HEK293T (cell line): ENCODE data around the gene TCHP.

Experiments
- CTCF ChIA-PET: fragments of 350-600 bp; formaldehyde crosslinking; extraction: SDS; loops from one replicate; lab custom pipeline; 2021; ENCODE audit warnings: antibody characterized with exemption, inconsistent platforms; lab: Yijun Ruan, JAX
- POLR2A ChIA-PET: fragments of 350-600 bp; formaldehyde crosslinking; extraction: SDS; loops from one replicate; lab custom pipeline; 2020; ENCODE audit warnings: antibody characterized with exemption, inconsistent platforms; lab: Yijun Ruan, JAX
- DNase-seq: peaks from one replicate; pipeline ENCODE4 v3.0.0; 2012; ENCODE audit warnings: mixed read lengths; ENCODE audit errors: extremely low spot score
- ARNT ChIP-seq: fragments of 450-650 bp; IDR thresholded peaks from 2 replicates; pipeline ENCODE4 v1.6.1; 2017; ENCODE audit warnings: mild to moderate bottlenecking
- BHLHE40 ChIP-seq: fragments of 450-650 bp; IDR thresholded peaks from 2 replicates; pipeline ENCODE4 v1.6.1; 2016; ENCODE audit warnings: mild to moderate bottlenecking, moderate library complexity, borderline replicate concordance
- CTBP1 ChIP-seq: fragments of 450-650 bp; IDR thresholded peaks from 2 replicates; pipeline ENCODE4 v1.6.1; 2016; ENCODE audit warnings: borderline replicate concordance
- ELF4 ChIP-seq: fragments of 450-650 bp; IDR thresholded peaks from 2 replicates; pipeline ENCODE4 v1.6.1; 2017; ENCODE audit warnings: antibody characterized with exemption
- FOXA1 ChIP-seq: fragments of 450-650 bp; IDR thresholded peaks from 2 replicates; pipeline ENCODE4 v1.6.1; 2016; ENCODE audit warnings: mild to moderate bottlenecking
- FOXK2 ChIP-seq: fragments of 450-650 bp; IDR thresholded peaks from 2 replicates; pipeline ENCODE4 v1.6.1; 2016; ENCODE audit warnings: mild to moderate bottlenecking
- FOXM1 ChIP-seq: fragments of 450-650 bp; IDR thresholded peaks from 2 replicates; pipeline ENCODE4 v1.6.1; 2017; ENCODE audit warnings: mild to moderate bottlenecking, borderline replicate concordance
- HDGF ChIP-seq: fragments of 450-650 bp; IDR thresholded peaks from 2 replicates; pipeline ENCODE4 v1.6.1; 2017; ENCODE audit warnings: antibody characterized with exemption, borderline replicate concordance
- L3MBTL2 ChIP-seq: fragments of 450-650 bp; conservative IDR thresholded peaks from 2 replicates; pipeline ENCODE4 v1.6.1; 2016; ENCODE audit warnings: mild to moderate bottlenecking
- LEF1 ChIP-seq: fragments of 450-650 bp; IDR thresholded peaks from 2 replicates; pipeline ENCODE4 v1.6.1; 2017; ENCODE audit warnings: mild to moderate bottlenecking, borderline replicate concordance
- NFRKB ChIP-seq: fragments of 450-650 bp; IDR thresholded peaks from 2 replicates; pipeline ENCODE4 v1.6.1; 2016; ENCODE audit warnings: mild to moderate bottlenecking, moderate library complexity
- SP1 ChIP-seq: fragments of 450-650 bp; IDR thresholded peaks from 2 replicates; pipeline ENCODE4 v1.6.1; 2017
- SUZ12 ChIP-seq: fragments of 450-650 bp; IDR thresholded peaks from 2 replicates; pipeline ENCODE4 v1.6.1; 2016; ENCODE audit warnings: mild to moderate bottlenecking
- TARDBP ChIP-seq: fragments of 450-650 bp; IDR thresholded peaks from 2 replicates; pipeline ENCODE4 v1.6.1; 2016
- ZNF384 ChIP-seq: fragments of 450-650 bp; IDR thresholded peaks from 2 replicates; pipeline ENCODE4 v1.6.1; 2016
- TF ChIP-seq, protein P1 (sequence below): fragments of 450-650 bp; IDR thresholded peaks from 2 replicates; pipeline ENCODE4 v1.6.1; 2016

TCHP gene

GRCh38 chr12:109937371-109937770 lies 37.3 kb downstream of the TCHP start:
- TF ChIP-seq TARDBP: no peak
- TF ChIP-seq ZNF384: no peak
- TF ChIP-seq FOXA1: no peak
- no peak for TF ChIP-seq SUZ12
- TF ChIP-seq, protein P1, sequence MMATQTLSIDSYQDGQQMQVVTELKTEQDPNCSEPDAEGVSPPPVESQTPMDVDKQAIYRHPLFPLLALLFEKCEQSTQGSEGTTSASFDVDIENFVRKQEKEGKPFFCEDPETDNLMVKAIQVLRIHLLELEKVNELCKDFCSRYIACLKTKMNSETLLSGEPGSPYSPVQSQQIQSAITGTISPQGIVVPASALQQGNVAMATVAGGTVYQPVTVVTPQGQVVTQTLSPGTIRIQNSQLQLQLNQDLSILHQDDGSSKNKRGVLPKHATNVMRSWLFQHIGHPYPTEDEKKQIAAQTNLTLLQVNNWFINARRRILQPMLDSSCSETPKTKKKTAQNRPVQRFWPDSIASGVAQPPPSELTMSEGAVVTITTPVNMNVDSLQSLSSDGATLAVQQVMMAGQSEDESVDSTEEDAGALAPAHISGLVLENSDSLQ: no peak
- no peak for TF ChIP-seq HDGF
- no peak for TF ChIP-seq SP1
- TF ChIP-seq ARNT: no peak
- TF ChIP-seq CTBP1: no peak
- no peak for TF ChIP-seq BHLHE40
- no peak for TF ChIP-seq ELF4
- no peak for TF ChIP-seq FOXM1
- TF ChIP-seq LEF1: no peak
- no peak for TF ChIP-seq NFRKB
- no peak for TF ChIP-seq L3MBTL2
- no peak for TF ChIP-seq FOXK2
- DNase-seq: no peak
- POLR2A ChIA-PET: no interaction called here
- CTCF ChIA-PET: no interaction called here

GRCh38 chr12:109938947-109939346 lies 38.9 kb downstream of the TCHP start:
- TF ChIP-seq BHLHE40 (no peak), FOXA1 (no peak), ARNT (no peak), TARDBP (no peak), NFRKB (no peak), FOXM1 (no peak), L3MBTL2 (no peak), SP1 (no peak), ELF4 (no peak)
- TF ChIP-seq, protein P1: no peak
- ChIA-PET POLR2A (no interaction called here), CTCF (no interaction called here)
- DNase-seq: no peak

DNA sequence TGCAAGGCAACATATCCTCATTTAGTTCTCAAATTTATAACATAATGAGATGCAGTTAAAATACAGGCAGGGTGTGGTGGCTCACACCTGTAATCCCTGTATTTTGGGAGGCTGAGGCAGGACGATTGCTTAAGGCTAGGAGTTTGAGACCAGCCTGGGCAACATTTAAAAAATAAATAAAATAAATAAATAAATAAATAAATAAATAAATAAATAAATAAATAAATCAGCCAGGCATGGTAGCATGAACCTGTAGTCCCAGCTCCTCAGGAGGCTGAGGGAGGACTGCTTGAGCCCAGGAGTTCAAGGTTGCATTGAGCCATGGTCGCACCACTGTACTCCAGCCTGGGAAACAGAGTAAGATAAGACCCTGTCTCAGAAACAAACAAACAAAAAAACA lies 39.4 kb downstream of the TCHP start:
- DNase-seq: no peak
- TF ChIP-seq FOXA1: no peak
- TF ChIP-seq CTBP1: no peak
- no peak for TF ChIP-seq TARDBP
- TF ChIP-seq LEF1: no peak
- no peak for TF ChIP-seq ELF4
- no peak for TF ChIP-seq HDGF
- no peak for TF ChIP-seq FOXM1
- TF ChIP-seq NFRKB: no peak
- TF ChIP-seq, protein P1: no peak
- no peak for TF ChIP-seq FOXK2
- TF ChIP-seq ZNF384: no peak
- TF ChIP-seq BHLHE40: no peak
- TF ChIP-seq L3MBTL2: no peak
- TF ChIP-seq ARNT: no peak
- TF ChIP-seq SUZ12: no peak
- TF ChIP-seq SP1: no peak
- POLR2A ChIA-PET: no interaction called here

DNA sequence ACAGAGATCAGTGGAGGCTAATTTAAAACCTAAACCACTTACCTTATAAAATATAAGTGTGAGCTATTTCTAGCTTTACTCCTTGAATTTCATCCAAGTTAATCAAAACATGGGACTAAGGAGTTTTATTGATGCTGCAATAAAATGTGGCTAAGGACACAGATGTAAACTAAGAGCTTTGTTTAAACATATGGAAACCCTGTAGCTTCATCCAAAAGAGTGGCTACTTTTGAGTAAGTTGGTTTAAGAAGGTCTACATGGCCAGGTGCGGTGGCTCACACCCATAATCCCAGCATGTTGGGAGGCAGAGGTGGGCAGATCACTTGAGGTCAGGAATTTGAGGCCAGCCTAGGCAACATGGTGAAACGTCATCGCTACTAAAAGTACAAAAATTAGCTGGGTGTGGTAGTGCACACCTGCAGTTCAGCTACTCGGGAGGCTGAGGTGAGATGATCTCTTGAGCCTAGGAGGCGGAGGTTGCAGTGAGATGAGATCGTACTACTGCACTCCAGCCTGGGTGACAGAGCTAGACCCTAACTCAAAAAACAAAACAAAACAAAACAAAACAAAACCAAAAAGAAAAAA lies 40.4 kb downstream of the TCHP start:
- no peak for TF ChIP-seq FOXA1
- TF ChIP-seq ARNT: no peak
- no peak for TF ChIP-seq BHLHE40
- TF ChIP-seq HDGF: no peak
- no peak for TF ChIP-seq FOXM1
- TF ChIP-seq ZNF384: no peak
- no peak for TF ChIP-seq NFRKB
- TF ChIP-seq, protein P1: no peak
- TF ChIP-seq ELF4: no peak
- ChIA-PET POLR2A (no interaction called here), CTCF (no interaction called here)

More for the DNA sequence above, 39.4 kb downstream of the TCHP start:
- CTCF ChIA-PET: no interaction called here

GRCh38 chr12:109943811-109944210 lies 43.7 kb downstream of the TCHP start:
- TF ChIP-seq TARDBP: no peak
- TF ChIP-seq ZNF384: no peak
- no peak for TF ChIP-seq FOXK2
- TF ChIP-seq ELF4: no peak
- no peak for TF ChIP-seq SP1
- TF ChIP-seq LEF1: no peak
- TF ChIP-seq NFRKB: no peak
- TF ChIP-seq FOXM1: no peak
- TF ChIP-seq FOXA1: no peak
- no peak for TF ChIP-seq CTBP1
- CTCF ChIA-PET: no interaction called here
- no peak for DNase-seq
- POLR2A ChIA-PET: no interaction called here

More for the DNA sequence above, 40.4 kb downstream of the TCHP start:
- DNase-seq: no peak

- TF ChIP-seq FOXM1 (no peak), FOXA1 (no peak)
- CTCF ChIA-PET: no interaction called here
- POLR2A ChIA-PET: no interaction called here
- DNase-seq: no peak
Measured at GRCh38 chr12:109944561-109945359, 44.7 kb downstream of the TCHP start.
